HepG2 (cell line): ENCODE data around the gene ANKLE1. TPM values are rescaled to one million over a fixed set of nuclear protein-coding genes. Genes with fewer than 3 reads are reported as not detected.

Experiments used
- AHR ChIP-seq: IDR thresholded peaks from 2 replicates; pipeline ENCODE4 v1.6.1; 2018; ENCODE audit warnings: missing genetic modification reagents, missing compliant biosample characterization
- BHLHE40 ChIP-seq: IDR thresholded peaks from 2 replicates; pipeline ENCODE4 v1.6.1; 2011; ENCODE audit warnings: low read length, improper control_type of control experiment
- MTF1 ChIP-seq: sonication (generic); formaldehyde crosslinking; IDR thresholded peaks from 2 replicates; pipeline ENCODE4 v1.5.0; 2020; ENCODE audit warnings: missing genetic modification reagents
- NFKB2 ChIP-seq: sonication (generic); formaldehyde crosslinking; IDR thresholded peaks from 2 replicates; pipeline ENCODE4 v1.4.0; 2020; ENCODE audit warnings: missing genetic modification reagents, borderline replicate concordance
- SMAD1 ChIP-seq: sonication (generic); formaldehyde crosslinking; IDR thresholded peaks from 2 replicates; pipeline ENCODE4 v1.4.0; 2020; ENCODE audit warnings: missing genetic modification reagents, low read depth, mild to moderate bottlenecking, borderline replicate concordance
- SP2 ChIP-seq: sonication (generic); formaldehyde crosslinking; IDR thresholded peaks from 2 replicates; pipeline ENCODE4 v1.5.1; 2020; ENCODE audit warnings: mild to moderate bottlenecking, missing genetic modification reagents
- WIZ ChIP-seq: sonication (generic); formaldehyde crosslinking; IDR thresholded peaks from 2 replicates; pipeline ENCODE4 v1.5.1; 2020; ENCODE audit warnings: mild to moderate bottlenecking, missing genetic modification reagents
- XRCC5 ChIP-seq: fragments of 200-400 bp; formaldehyde crosslinking; optimal IDR thresholded peaks from 2 replicates; pipeline ENCODE3; 2017; ENCODE audit warnings: mild to moderate bottlenecking, low read length
- ZBTB42 ChIP-seq: sonication (generic); formaldehyde crosslinking; IDR thresholded peaks from 2 replicates; pipeline ENCODE4 v1.5.0; 2020; ENCODE audit warnings: mild to moderate bottlenecking, missing genetic modification reagents
- ZFY ChIP-seq: sonication (generic); formaldehyde crosslinking; IDR thresholded peaks from 2 replicates; pipeline ENCODE4 v1.4.0; 2020; ENCODE audit warnings: missing genetic modification reagents
- ZFYVE20 ChIP-seq: sonication (generic); formaldehyde crosslinking; IDR thresholded peaks from 2 replicates; pipeline ENCODE4 v1.8.0; 2023; ENCODE audit warnings: low read depth, mild to moderate bottlenecking, moderate library complexity, missing genetic modification reagents, borderline replicate concordance
- ZNF335 ChIP-seq: sonication (generic); formaldehyde crosslinking; IDR thresholded peaks from 2 replicates; pipeline ENCODE4 v1.4.0; 2020; ENCODE audit warnings: missing genetic modification reagents
- ZNF44 ChIP-seq: sonication (generic); formaldehyde crosslinking; IDR thresholded peaks from 2 replicates; pipeline ENCODE4 v1.5.1; 2020; ENCODE audit warnings: mild to moderate bottlenecking, missing genetic modification reagents
- ZNF546 ChIP-seq: sonication (generic); formaldehyde crosslinking; conservative IDR thresholded peaks from 2 replicates; pipeline ENCODE4 v1.8.1; 2023; ENCODE audit warnings: mild to moderate bottlenecking, missing genetic modification reagents
- ZNF614 ChIP-seq: IDR thresholded peaks from 2 replicates; pipeline ENCODE4 v1.6.1; 2018; ENCODE audit warnings: missing biosample characterization, missing genetic modification reagents, inconsistent platforms, borderline replicate concordance
- ZNF629 ChIP-seq: sonication (generic); formaldehyde crosslinking; conservative IDR thresholded peaks from 2 replicates; pipeline ENCODE4 v1.5.0; 2020; ENCODE audit warnings: missing genetic modification reagents
- ZNF841 ChIP-seq: sonication (generic); formaldehyde crosslinking; IDR thresholded peaks from 2 replicates; pipeline ENCODE4 v1.8.1; 2023; ENCODE audit warnings: missing genetic modification reagents, borderline replicate concordance
- polyA plus RNA-seq, 8 experiments: library from polyadenylated mRNA; depleted of rRNA in 3 of 8; stranded (reverse) in 7 of 8; unstranded in 1 of 8; fragments of >200 nt; fragmentation: Illumina TruSeq in 4 of 8; extraction: Trizol in 4 of 8; gene quantifications; 2 replicates each; pipeline versions ENCODE4 v1.2.1 to v1.2.3, GENCODE V29; 2011 to 2016; ENCODE audit warnings: low read depth in 4 of 8, missing spikeins in 1 of 8, mixed read lengths in 1 of 8; ENCODE audit not compliant: insufficient read depth in 1 of 8
- total RNA-seq, 5 experiments: library from RNA; depleted of rRNA; stranded (reverse); fragments of >200 nt; fragmentation: Illumina TruSeq; extraction: Trizol; gene quantifications; 2 replicates each; pipeline ENCODE4 v1.2.3, GENCODE V29; 2016; ENCODE audit warnings: low read depth in 1 of 5
- TF ChIP-seq, protein P1 (sequence below): sonication (generic); formaldehyde crosslinking; conservative IDR thresholded peaks from 2 replicates; pipeline ENCODE4 v1.4.0; 2020; ENCODE audit warnings: missing genetic modification reagents
- TF ChIP-seq, protein P2 (sequence below): sonication (generic); formaldehyde crosslinking; IDR thresholded peaks from 2 replicates; pipeline ENCODE4 v1.8.0; 2022; ENCODE audit warnings: missing genetic modification reagents, mild to moderate bottlenecking, inconsistent platforms, borderline replicate concordance
- TF ChIP-seq, protein P3 (sequence below): sonication (generic); formaldehyde crosslinking; IDR thresholded peaks from 2 replicates; pipeline ENCODE4 v1.8.0; 2022; ENCODE audit warnings: low read depth, missing genetic modification reagents
- TF ChIP-seq, protein P4 (sequence below): sonication (generic); formaldehyde crosslinking; IDR thresholded peaks from 2 replicates; pipeline ENCODE4 v1.4.0; 2020; ENCODE audit warnings: missing genetic modification reagents
- TF ChIP-seq, protein P5 (sequence below): sonication (generic); formaldehyde crosslinking; IDR thresholded peaks from 2 replicates; pipeline ENCODE4 v1.4.0; 2020; ENCODE audit warnings: missing genetic modification reagents, low read depth, mild to moderate bottlenecking, borderline replicate concordance

ANKLE1 gene
- total and polyA plus RNA-seq, 2 of the 13 experiments (the other 11 are each of a cell fraction or from before 2014, with no cell fraction given), result 0.69 to 1.5 TPM

DNA sequence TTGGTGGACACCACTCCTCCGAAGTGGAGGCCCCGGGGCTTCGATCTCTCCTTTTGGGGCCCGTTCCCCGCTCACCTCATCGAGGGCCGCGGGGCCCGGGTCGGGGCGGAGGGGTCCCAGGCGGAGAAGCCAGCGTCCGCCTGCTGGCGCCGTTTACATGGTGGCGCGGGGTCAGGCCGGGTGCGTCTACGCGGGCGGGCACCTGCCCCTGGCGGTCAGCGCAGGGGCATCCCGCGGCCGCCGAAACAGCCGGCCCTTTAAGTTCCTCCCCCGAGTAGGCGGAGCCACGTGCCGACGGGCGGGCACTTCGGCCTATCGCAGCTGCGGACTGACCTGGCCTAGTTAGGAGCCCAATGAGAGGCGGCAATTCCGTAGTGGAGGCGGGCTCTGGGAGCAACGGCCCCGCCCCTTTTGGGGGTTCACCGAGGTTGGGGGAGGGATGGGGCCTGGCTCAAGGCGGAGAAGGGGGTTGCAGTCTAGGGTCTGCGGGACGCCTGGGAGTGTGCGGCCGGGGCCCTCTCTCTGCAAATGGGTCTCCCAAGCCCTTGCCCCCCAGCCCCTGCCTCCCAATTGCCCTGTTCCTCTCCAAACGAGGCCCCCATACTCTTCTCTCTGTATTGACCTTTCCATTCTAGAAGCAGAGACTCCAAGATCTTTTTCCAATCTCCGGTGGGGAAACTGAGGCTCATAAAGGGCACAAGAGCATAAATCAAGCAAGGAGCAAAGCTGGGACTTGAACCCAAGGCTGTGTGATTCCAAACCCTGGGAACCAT is 21.7 kb downstream of the ANKLE1 start, which contains the start of gene ABHD8 (continued):
- TF ChIP-seq ZNF335 (CRISPR knock-in tag), result peak; percentile 55; the same call in 1 of the 2 replicates
- 0 out of 2 replicates have a peak, but pooled peaks have one; percentile 38 for TF ChIP-seq ZBTB42 (CRISPR knock-in tag)
- TF ChIP-seq AHR (CRISPR knock-in tag), result no peak
- no peak for TF ChIP-seq ZFYVE20
- TF ChIP-seq, protein P1, sequence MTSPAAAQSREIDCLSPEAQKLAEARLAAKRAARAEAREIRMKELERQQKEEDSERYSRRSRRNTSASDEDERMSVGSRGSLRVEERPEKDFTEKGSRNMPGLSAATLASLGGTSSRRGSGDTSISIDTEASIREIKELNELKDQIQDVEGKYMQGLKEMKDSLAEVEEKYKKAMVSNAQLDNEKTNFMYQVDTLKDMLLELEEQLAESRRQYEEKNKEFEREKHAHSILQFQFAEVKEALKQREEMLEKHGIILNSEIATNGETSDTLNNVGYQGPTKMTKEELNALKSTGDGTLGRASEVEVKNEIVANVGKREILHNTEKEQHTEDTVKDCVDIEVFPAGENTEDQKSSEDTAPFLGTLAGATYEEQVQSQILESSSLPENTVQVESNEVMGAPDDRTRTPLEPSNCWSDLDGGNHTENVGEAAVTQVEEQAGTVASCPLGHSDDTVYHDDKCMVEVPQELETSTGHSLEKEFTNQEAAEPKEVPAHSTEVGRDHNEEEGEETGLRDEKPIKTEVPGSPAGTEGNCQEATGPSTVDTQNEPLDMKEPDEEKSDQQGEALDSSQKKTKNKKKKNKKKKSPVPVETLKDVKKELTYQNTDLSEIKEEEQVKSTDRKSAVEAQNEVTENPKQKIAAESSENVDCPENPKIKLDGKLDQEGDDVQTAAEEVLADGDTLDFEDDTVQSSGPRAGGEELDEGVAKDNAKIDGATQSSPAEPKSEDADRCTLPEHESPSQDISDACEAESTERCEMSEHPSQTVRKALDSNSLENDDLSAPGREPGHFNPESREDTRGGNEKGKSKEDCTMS (CRISPR knock-in tag), result no peak
- TF ChIP-seq SP2 (CRISPR knock-in tag), result peak; percentile 99
- TF ChIP-seq, protein P2, sequence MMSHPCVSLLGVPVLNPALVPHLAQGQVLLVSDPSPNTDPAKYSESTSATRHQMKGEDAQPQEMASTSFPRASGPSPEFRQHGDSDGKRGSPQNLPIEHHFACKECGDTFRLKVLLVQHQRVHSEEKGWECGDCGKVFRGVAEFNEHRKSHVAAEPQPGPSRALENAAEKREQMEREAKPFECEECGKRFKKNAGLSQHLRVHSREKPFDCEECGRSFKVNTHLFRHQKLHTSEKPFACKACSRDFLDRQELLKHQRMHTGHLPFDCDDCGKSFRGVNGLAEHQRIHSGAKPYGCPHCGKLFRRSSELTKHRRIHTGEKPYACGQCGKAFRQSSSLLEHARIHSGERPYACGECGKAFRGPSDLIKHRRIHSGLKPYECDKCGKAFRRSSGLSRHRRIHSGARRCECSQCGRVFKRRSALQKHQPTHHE, result no peak
- 0 out of 2 replicates have a peak, but pooled peaks have one; percentile 55 for TF ChIP-seq ZNF546 (CRISPR knock-in tag)
- peak; percentile 83 for TF ChIP-seq ZFY (CRISPR knock-in tag)
- peak; percentile 51 for TF ChIP-seq XRCC5
- peak; percentile 49; the same call in 1 of the 2 replicates for TF ChIP-seq BHLHE40
- TF ChIP-seq ZNF629 (CRISPR knock-in tag), result no peak
- TF ChIP-seq ZNF44, result no peak
- TF ChIP-seq, protein P3, sequence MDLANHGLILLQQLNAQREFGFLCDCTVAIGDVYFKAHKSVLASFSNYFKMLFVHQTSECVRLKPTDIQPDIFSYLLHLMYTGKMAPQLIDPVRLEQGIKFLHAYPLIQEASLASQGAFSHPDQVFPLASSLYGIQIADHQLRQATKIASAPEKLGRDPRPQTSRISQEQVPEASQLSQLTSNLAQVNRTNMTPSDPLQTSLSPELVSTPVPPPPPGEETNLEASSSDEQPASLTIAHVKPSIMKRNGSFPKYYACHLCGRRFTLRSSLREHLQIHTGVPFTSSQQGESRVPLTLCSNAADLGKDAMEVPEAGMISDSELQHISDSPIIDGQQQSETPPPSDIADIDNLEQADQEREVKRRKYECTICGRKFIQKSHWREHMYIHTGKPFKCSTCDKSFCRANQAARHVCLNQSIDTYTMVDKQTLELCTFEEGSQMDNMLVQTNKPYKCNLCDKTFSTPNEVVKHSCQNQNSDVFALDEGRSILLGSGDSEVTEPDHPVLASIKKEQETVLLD, result no peak
- TF ChIP-seq, protein P4, sequence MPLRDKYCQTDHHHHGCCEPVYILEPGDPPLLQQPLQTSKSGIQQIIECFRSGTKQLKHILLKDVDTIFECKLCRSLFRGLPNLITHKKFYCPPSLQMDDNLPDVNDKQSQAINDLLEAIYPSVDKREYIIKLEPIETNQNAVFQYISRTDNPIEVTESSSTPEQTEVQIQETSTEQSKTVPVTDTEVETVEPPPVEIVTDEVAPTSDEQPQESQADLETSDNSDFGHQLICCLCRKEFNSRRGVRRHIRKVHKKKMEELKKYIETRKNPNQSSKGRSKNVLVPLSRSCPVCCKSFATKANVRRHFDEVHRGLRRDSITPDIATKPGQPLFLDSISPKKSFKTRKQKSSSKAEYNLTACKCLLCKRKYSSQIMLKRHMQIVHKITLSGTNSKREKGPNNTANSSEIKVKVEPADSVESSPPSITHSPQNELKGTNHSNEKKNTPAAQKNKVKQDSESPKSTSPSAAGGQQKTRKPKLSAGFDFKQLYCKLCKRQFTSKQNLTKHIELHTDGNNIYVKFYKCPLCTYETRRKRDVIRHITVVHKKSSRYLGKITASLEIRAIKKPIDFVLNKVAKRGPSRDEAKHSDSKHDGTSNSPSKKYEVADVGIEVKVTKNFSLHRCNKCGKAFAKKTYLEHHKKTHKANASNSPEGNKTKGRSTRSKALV (CRISPR knock-in tag), result 0 out of 2 replicates have a peak, but pooled peaks have one; percentile 42
- TF ChIP-seq ZNF614 (CRISPR knock-in tag), result peak; percentile 29; the same call in 1 of the 2 replicates
- no peak for TF ChIP-seq ZNF841
- TF ChIP-seq, protein P5, sequence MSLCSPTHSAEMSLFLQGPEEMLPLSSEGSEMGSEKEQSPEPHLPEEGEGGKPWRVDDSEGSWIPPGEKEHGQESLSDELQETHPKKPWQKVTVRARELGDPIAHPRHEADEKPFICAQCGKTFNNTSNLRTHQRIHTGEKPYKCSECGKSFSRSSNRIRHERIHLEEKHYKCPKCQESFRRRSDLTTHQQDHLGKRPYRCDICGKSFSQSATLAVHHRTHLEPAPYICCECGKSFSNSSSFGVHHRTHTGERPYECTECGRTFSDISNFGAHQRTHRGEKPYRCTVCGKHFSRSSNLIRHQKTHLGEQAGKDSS (CRISPR knock-in tag), result no peak
- no peak for TF ChIP-seq SMAD1
- TF ChIP-seq WIZ (CRISPR knock-in tag), result no peak
- no peak for TF ChIP-seq NFKB2 (CRISPR knock-in tag)
- no peak for TF ChIP-seq MTF1 (CRISPR knock-in tag)
